ENCODE data around the gene GSKIP.

Gene GSKIP

DNA sequence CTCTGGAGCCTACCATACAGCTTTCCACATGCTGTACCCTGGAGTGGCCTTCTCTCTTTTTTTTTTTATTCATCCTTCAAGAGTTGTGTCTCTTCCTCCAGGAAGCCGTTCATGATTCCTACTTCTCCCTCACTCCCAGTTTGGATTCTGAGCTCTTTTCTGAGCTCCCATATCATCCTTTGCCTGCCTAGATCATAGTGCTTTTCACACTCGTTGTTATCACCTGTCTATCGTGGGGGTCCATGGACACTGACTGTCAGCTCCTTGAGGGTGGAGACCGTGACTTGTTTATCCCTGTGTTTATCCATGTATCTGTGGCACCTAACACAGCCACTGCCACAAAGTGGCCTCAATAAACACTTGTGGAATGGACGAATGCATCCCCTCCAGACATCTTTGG lies 35.6 kb downstream of the GSKIP start:
- H3K4me3 ChIP-seq (replicated peaks; ENCODE audit: insufficient read depth, low read length): no peak overlapping the region
- no peaks in the 10 kb centered on the region for H3K27me3 ChIP-seq (ENCODE audit: insufficient read depth, poor library complexity, severe bottlenecking)
- TF ChIP-seq GABPA (IDR thresholded peaks at IDR 0.05; ENCODE audit: low read depth): no peak
- no peak for TF ChIP-seq POLR2AphosphoS5 (IDR thresholded peaks at IDR 0.05; ENCODE audit: low read depth)
- no peak for TF ChIP-seq REST (IDR thresholded peaks at IDR 0.05; ENCODE audit: insufficient replicate concordance, low read depth)
- TF ChIP-seq SPI1 (IDR thresholded peaks at IDR 0.05; ENCODE audit: borderline replicate concordance, low read depth): no peak
- TF ChIP-seq, protein P1, sequence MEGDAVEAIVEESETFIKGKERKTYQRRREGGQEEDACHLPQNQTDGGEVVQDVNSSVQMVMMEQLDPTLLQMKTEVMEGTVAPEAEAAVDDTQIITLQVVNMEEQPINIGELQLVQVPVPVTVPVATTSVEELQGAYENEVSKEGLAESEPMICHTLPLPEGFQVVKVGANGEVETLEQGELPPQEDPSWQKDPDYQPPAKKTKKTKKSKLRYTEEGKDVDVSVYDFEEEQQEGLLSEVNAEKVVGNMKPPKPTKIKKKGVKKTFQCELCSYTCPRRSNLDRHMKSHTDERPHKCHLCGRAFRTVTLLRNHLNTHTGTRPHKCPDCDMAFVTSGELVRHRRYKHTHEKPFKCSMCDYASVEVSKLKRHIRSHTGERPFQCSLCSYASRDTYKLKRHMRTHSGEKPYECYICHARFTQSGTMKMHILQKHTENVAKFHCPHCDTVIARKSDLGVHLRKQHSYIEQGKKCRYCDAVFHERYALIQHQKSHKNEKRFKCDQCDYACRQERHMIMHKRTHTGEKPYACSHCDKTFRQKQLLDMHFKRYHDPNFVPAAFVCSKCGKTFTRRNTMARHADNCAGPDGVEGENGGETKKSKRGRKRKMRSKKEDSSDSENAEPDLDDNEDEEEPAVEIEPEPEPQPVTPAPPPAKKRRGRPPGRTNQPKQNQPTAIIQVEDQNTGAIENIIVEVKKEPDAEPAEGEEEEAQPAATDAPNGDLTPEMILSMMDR (IDR thresholded peaks at IDR 0.05; ENCODE audit: insufficient read depth, low read length): no peak
- H3K27ac ChIP-seq (replicated peaks): no peak overlapping the region
- no peak for DNase-seq (ENCODE audit: low read depth in 1 of 2, low spot score in 1 of 2)

DNA sequence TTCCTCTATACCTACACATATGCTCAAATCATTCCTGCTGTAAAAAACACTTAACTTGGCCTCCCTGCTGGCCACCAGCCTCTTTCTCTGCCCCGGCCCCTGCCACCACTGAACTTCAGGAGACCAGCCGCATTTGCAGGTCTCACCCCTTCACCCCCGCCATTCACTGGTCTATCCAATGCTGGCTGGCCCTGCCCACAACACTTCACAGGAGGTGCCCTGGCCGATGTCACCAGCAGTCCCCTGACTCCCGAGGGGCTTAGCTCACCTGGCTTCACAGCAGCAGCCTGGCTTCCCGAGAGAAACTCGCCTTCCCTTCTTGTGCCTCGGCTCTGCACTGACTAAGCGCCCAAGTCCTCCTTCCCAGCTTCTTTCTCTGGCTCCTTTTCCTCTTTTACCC lies 36.1 kb downstream of the GSKIP start:
- H3K27ac ChIP-seq (replicated peaks): no peak overlapping the region
- H3K4me3 ChIP-seq (replicated peaks; ENCODE audit: insufficient read depth, low read length): no peak overlapping the region
- no peak for DNase-seq (ENCODE audit: low read depth in 1 of 2, low spot score in 1 of 2)
- no peaks in the 10 kb centered on the region for H3K27me3 ChIP-seq (ENCODE audit: insufficient read depth, poor library complexity, severe bottlenecking)
- TF ChIP-seq, protein P1 (IDR thresholded peaks at IDR 0.05; ENCODE audit: insufficient read depth, low read length): no peak
- TF ChIP-seq SPI1 (IDR thresholded peaks at IDR 0.05; ENCODE audit: borderline replicate concordance, low read depth) (no peak), REST (IDR thresholded peaks at IDR 0.05; ENCODE audit: insufficient replicate concordance, low read depth) (no peak)

DNA sequence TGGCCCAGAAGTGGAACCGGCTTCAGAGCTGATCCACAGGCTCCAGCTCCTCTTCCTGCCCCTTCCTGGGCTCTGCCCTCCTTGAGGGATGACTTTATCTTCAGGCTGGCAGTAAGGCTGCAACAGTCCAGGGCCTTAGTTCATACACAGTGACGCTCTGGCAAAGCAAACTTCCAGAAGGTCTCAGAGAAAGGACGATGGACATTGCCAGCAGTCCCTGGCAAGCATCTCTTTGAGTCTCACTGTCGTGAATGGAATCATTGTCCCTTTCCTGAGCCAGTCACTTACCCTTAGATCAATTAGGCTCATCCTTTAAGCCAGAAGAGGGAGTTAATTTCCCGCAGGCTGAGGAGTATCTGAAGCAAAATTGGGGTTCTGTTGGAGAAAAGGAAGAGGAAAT lies 37.2 kb downstream of the GSKIP start:
- Histone ChIP-seq H3K4me3 (replicated peaks; ENCODE audit: insufficient read depth, low read length) (no peak overlapping the region), H3K27me3 (ENCODE audit: insufficient read depth, poor library complexity, severe bottlenecking) (no peaks in the 10 kb centered on the region), H3K27ac (replicated peaks) (no peak overlapping the region)
- no peak for DNase-seq (ENCODE audit: low read depth in 1 of 2, low spot score in 1 of 2)
- TF ChIP-seq POLR2AphosphoS5 (IDR thresholded peaks at IDR 0.05; ENCODE audit: low read depth) (no peak), REST (IDR thresholded peaks at IDR 0.05; ENCODE audit: insufficient replicate concordance, low read depth) (no peak), GABPA (IDR thresholded peaks at IDR 0.05; ENCODE audit: low read depth) (no peak), SPI1 (IDR thresholded peaks at IDR 0.05; ENCODE audit: borderline replicate concordance, low read depth) (no peak)
- TF ChIP-seq, protein P1 (IDR thresholded peaks at IDR 0.05; ENCODE audit: insufficient read depth, low read length): no peak
